ENCODE measurements around the gene FAT1.

Gene FAT1

GRCh38 chr4:186650401-186651180 lies 73.1 kb downstream of the FAT1 start:
- no peak for DNase-seq

- no peak for DNase-seq
Observed at GRCh38 chr4:186647821-186648220, 75.8 kb downstream of the FAT1 start.

GRCh38 chr4:186644737-186645261 lies 78.9 kb downstream of the FAT1 start:
- no peak for DNase-seq

- no peak for DNase-seq
Observed at GRCh38 chr4:186644311-186644638, 79.4 kb downstream of the FAT1 start.

GRCh38 chr4:186643501-186644310 lies 80.0 kb downstream of the FAT1 start:
- DNase-seq: no peak

GRCh38 chr4:186642998-186643397 lies 80.7 kb downstream of the FAT1 start:
- no peak for DNase-seq

- DNase-seq: no peak
Observed at GRCh38 chr4:186642530-186642929, 81.1 kb downstream of the FAT1 start.

- DNase-seq: no peak
Observed at GRCh38 chr4:186634591-186635128, 89.0 kb downstream of the FAT1 start.

- DNase-seq: no peak
Observed at GRCh38 chr4:186633844-186634243, 89.8 kb downstream of the FAT1 start.

- no peak for DNase-seq
Observed at GRCh38 chr4:186630128-186630527, 93.5 kb downstream of the FAT1 start.

- DNase-seq: no peak
Observed at GRCh38 chr4:186628058-186628711, 95.5 kb downstream of the FAT1 start.

GRCh38 chr4:186627226-186627865 lies 96.3 kb downstream of the FAT1 start:
- no peak for DNase-seq

GRCh38 chr4:186624951-186625350 lies 98.7 kb downstream of the FAT1 start:
- DNase-seq: no peak

- no peak for DNase-seq
Observed at GRCh38 chr4:186623546-186623945, 100.1 kb downstream of the FAT1 start.

GRCh38 chr4:186622788-186623464 lies 100.7 kb downstream of the FAT1 start:
- no peak for DNase-seq

- no peak for DNase-seq
Observed at GRCh38 chr4:186621959-186622553, 101.6 kb downstream of the FAT1 start.

GRCh38 chr4:186619088-186619487 lies 104.6 kb downstream of the FAT1 start:
- DNase-seq: no peak

- no peak for DNase-seq
Observed at GRCh38 chr4:186617921-186618320, 105.7 kb downstream of the FAT1 start.

GRCh38 chr4:186607490-186607889 lies 116.2 kb downstream of the FAT1 start:
- DNase-seq: no peak

GRCh38 chr4:186606591-186606992 lies 117.1 kb downstream of the FAT1 start:
- DNase-seq: no peak

GRCh38 chr4:186605261-186605865 lies 118.3 kb downstream of the FAT1 start:
- DNase-seq: no peak
